Stimulated activated CD4-positive, alpha-beta T cell treated with anti-CD3 and anti-CD28 coated beads, Interleukin-12 subunit alpha, Interleukin-12 subunit beta, amount 100 ng/mL, for 48 hours (primary cell): ENCODE data around the gene COPB1.

Experiments used
- DNase-seq, 3 donors: peaks; one replicate each; pipeline ENCODE4 v3.0.0-alpha.2; 2020; ENCODE audit warnings: low read depth in 2 of 3, low spot score in 1 of 3

Gene COPB1

DNA sequence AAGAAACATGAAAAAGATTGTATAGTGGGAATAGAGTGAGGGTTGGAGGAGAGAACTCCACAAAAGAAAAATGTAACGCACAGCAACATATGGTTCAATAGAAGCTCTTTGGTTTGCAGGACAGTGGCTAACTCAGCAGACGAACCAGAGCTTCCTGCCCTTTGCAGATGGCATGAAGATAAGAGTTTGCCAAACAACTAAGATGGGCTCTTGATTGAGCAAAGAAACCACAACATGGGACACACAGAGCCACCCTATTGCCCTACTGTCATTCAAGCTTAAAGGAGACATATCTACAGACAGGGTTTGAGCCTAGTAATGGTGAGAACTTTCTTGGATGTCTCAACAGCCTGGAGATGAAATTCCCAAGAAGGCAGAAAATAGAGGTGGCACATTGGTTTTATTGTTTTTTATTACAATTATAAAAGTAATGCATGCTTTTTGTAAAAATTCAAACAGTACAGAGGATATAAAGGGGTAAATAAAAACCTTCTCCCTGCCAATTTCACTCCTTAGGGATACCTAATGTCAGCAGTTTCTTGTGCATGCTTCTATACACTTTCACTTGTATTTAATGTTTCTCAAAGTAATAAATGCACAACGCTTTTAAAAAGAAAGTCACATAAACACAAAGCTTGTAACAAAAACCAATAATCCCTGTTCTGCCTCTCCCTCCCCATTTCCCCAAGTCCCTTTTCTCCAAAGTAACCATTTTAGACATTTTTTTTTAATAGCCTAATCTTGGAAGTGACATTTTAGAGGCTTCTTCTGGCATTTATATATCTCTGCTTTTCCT is 63.7 kb downstream of the COPB1 start:
- DNase-seq, result no peak

DNA sequence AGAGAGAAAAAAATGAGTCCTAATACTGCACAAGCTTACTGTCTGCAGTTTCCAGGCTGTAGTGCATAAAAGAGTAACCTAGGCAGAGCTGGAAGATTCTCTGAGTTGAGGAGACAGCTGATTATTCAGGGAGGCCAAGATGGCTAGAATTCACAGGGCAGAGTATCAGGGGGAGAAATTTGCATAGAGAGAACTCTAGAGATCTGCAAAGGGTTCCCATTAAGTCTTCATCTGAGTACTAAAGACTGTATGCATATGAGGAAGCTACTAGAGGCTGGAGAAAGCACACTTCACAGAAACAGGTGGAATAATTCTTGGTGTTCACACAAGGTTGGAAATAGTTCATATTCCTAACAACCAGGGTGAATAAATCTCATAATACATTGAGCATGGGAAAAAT is 74.0 kb downstream of the COPB1 start:
- no peak for DNase-seq

DNA sequence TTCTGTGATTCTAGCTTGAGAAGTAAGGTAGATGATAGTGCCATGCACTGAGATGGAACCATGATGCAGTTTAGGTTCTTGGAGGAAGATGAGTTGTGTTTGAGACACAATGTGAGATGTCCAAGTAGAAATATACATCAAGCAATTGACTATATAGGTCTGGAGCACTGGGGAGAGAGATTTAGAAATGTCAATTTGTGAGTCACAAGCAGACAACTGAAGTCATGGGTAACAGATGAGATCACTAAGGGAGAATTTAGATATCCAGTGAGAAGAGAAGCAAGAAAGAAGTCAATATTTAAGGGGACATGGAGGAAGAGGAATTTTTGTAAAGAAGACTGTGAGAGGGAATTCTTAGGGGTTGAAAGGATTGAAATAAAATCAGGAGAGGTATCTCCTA is 75.5 kb downstream of the COPB1 start:
- DNase-seq, result no peak

DNA sequence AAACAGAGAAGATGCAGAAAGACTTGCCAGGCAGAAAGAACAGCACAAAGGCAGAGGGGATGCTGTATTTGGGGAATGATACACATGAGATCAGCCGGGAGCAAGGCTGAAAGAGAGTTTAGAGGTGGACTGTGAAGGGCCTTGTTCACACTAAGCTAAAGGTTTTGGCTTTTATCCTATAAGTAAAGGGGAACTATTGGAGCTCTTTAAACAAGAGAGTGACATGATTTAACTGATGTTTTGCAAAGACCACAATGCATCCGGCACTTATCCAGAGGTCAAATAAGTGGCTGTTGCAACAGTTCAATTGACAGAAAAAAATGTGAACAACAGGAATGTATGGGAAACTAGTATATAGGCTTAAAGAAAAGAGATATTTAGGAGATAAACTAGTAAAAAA is 76.0 kb downstream of the COPB1 start:
- DNase-seq, result no peak

DNA sequence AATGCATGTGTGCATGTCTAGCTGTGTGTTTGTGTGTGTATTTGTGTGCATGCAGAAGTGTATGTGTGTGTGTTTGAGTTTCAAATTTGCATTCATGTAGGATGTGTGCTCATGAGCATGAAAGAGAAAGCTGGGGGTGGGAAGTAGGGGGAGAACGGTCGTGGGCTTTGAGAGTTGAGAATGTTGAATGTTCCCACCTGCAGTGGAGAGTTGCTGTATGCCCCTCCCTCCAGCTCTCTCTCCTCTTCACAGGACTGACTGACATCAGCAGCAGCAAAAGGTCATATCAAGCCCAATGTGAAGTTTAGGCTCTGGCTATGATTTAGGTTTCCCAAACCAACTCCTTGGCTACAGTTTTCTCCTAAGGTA is 76.8 kb downstream of the COPB1 start:
- no peak for DNase-seq

DNA sequence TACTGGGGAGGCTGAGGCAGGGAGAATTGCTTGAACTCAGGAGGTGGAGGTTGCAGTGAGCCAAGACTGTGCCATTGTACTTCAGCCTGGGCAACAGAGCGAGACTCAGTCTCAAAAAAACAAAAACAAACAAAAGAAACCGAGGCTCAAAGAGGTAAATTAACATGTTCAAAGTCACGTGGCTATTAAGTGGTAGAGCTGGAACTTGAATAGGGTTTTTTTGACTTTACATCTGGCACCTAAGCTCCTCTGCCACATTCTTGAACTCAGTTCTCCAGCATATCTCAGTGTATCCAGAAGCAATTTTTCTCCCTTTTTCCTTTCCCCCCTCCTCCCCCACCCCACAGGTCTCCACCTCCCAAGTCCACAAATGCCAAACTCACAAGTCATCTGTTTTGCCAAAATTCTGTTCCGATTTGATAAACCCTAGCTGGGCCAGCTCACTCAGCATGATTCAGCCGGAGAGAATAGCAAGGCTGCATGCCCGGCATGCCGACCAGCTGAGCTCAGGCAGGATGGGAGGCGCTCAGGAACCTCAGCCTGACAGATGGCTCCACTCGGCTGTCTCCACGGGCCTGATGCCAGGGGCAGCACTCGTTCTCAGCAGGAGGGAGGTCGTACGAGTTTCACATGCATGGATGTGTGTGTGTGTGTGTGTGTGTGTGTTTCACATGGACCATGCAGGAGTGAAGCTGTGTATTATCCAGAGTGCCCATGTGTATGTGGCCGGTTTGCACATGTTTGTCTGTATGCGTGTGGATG is 77.4 kb downstream of the COPB1 start:
- no peak for DNase-seq

DNA sequence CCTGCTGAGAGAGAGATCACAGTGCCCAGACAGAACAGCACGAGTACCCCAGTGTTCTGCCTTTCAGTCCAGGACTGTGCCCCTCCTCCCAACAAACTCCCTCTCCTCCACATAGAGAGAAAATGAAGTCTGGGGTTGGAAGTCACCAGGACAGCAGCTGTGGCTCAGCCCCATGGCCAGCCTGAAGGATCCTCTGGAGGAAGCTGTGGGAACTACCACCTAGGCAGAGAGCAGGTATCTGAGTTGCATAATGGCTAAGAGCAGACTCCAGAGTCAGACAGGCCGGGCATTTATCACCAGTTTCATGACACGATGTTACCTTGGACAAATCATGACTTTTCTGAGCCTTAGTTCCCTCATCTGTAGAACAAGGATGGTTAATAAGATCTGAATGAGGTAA is 79.4 kb downstream of the COPB1 start:
- DNase-seq, result no peak

DNA sequence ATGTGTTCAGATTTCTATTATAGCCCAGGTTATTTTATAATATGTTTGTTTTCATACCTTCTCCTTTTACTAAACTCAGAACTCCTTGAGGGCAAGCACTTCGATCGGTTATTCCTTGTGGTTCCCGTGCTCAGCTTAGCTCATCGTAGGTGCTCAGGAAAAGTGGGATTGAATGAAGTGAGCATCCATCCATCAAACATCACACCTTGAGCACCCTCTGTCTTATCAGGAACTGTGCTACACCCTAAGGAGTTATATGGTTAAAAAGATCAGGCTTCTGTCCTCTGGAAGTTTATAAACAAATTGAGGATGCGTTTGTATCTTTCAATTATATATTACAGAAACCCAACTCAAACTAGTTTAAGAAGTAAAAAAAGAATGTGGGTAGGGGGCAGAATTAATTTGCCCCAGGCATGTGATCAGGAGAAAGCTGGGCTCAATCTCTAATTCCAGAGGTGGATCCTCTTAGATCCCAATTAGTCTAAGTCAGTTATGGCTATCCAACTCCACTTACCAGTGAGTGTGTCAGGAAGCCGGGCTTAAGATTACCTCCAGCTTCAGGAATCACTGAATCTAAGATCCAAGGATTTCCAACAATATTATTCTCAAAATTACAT is 80.7 kb downstream of the COPB1 start:
- no peak for DNase-seq

DNA sequence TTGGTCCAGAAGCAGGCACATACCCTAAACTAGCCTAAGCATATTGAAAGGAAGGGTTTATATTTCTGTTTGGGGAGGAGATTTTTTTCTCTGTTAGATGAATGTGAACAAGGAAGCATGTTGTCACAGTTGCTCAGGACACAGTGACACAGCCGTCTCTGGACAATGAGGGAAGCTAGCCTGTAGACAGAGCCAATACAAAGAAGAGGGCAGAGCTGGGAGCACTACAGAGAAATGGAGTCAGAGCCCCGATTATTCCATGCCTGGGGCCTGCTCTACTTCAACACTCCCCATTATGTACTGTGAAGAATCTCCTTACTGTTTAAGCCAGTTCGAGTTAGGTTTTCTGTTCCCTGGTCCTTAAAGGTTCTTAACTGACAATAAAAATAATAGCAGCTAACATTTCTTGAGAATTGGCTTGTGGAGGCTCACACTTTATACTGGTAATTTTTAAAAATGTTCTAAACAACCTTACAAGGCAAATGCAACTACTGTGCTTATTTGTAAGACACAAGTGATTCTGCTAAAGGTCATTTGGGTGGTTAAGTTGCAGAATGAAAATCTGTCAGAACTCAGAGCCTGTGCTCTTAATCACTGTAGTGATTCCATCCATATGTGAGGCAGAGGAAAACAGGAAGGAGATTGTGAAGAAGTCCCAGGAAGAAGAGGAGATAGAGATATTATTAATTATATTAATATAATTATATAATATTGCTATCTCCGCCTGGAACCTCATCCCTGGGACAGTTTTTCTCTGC is 81.8 kb downstream of the COPB1 start:
- no peak for DNase-seq

DNA sequence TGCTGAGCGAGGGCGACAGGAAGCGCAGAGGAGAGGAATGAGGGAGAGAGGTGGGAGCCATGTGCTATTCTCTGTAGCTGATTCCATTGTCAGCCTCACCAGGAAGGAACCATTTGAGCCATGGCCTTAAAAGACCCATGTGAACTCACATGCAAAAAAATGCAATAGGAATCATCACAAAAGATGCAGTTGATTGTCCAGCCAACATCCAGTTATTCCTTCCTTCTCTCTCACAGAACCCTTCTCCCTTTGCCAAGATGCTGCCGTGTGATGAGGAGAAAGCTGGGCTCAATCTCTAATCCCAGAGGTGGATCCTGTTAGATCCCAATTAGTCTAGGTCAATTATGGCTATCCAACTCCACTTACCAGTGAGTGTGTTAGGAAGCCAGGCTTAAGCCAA is 82.4 kb downstream of the COPB1 start:
- no peak for DNase-seq

DNA sequence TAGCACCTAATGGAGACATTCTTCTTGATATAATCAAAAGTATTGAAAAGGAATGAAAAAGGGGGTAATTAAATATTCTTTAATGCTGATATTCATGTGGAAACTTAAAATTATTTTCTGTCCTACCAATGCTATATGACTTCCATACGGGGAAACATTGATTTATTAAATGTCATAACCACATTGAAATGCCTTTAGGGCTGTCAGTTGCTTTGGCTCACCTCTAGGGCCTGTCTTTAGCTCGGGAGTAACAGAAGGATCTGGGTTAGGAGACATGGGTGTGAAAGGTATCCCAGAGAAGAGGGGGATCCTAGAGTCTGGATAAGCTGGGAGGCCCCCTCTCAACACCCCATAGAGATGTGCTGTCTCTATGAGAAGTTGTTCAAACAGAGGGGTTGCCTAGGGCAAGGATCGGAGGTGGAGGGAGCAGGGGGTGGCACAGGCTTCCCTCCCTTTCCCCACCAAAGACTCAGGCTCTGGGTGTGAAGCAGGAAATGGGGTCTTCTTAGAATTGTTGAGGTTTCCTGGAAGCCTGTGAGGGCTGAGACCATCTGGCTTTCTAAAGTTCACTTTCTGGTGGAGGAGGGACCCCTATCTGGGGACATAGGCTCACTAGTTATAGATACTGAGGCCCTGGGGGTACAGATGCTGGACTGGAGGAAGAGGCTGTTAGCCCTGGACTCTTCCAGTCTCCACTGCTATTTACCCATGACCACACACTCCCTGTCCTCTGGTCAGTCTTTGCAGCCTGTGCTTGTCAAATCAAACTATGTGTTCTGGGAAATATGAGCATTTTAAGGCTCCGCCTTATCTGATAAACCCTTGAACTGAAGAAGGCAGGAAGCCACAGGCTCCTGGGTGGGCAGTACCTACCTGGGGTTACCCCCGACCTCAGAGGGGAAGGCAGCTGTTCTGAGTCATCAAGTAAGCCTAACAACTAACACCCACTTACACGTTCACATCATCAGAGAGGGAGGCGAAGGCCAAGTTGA is 84.8 kb downstream of the COPB1 start:
- peak; percentile 49 to 65 (median 50) for DNase-seq

DNA sequence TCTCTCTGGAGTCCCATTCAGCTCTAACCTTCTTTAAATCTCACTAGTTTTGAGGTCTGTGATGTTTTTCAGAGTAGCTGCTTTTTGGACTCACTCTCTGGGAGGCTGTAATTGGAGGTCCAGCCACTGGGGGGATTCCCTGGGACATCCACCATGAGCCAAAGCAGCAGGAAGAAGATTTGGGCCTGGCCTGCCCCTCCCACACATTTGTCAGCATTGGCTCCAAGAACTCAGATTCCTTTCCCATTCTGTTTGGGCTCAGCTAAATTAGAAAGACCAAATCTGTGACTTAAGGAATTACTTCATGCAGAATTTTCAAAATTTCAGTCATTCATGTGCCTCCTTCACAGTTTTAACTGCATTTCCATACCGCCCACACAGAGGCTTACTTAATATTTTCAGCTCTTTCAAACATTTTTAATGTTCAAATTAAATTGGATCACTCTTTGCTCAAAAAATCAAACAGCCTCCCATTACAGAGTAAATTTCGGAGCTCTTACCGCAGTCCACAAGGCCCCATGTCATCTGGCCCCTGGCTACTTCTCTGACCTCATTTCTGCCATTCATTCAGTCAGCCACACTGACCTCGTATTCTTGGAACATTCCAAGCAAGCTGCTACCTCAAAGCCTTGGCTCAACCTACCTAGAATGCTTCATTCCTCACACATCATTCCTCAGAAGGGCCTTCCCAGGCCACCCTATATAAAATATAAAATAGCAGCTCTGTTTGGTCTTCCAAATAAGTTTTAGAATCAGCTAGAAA is 86.1 kb downstream of the COPB1 start:
- DNase-seq, result no peak

DNA sequence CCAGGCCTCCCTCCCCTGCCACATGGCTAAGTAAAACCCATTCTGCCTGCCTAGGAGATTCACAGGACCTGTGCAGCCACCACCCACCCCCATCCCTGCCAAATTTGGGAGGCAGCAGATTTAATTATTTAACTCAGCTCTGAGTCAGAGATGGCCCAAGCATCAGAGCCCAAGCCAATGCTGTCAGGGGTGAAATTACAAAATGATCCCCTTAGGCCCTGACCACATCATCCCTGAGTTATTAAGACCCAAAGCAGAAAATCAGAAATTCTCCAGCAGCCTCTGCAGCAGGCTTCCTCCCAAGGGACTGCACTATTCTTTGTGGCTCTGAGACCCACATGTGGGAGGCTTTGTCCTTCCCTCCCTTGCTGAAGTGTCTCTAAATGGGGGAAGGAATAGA is 87.8 kb downstream of the COPB1 start:
- no peak for DNase-seq

DNA sequence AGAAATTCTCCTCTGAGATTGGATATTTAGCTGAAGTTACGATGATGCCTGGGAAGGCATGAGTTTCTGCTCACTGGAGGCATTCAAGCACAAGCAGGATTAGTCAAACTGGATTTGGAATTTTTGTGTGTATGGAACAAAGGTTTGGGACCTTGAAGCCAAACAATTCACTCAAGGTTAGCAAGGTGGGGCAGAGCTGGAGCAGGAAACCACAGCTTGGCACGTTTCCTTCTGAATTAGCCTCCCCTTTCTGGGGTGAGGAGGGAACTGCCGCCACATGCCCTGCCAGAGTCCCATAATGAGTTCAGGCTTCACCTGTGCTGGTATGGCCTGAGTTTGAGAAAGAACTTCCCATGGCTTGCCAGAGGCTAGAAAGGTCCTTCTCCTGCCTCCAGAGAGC is 89.7 kb downstream of the COPB1 start:
- DNase-seq, result no peak

DNA sequence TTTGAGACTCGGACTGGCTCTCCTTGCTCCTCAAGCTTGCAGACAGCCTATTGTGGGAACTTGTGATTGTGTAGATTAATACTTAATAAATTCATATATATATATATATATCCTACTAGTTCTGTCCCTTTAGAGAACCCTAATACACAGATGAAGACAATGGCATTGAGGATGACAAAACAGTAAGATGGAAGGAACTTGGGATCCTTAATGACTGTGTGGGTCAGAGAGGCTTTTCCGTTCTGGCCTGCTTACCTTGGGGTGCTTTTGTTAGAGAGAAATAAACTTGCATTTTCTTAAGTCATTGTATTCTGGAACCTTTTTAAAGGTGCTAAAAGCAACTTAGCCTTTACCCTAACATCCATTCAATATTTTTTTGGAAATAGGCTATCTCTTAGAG is 91.0 kb downstream of the COPB1 start:
- DNase-seq, result no peak
